Large intestine (tissue), 3 donors: Measurements from ENCODE around the gene LIMK1. TPM values are rescaled to one million over a fixed set of nuclear protein-coding genes. Genes with fewer than 3 reads are reported as not detected.
"Not testable (repeated sequence)": the region's sequence is repeated elsewhere in the genome, so short reads cannot be mapped to it uniquely, and the experiment has no call there.

Source experiments
- DNase-seq, 2 donors: peaks; one replicate each; pipeline versions ENCODE4 v3.0.0 to v3.0.0-alpha.2; 2013
- H3K27ac ChIP-seq: one replicate; pipeline ENCODE4 v1.5.1; 2013; ENCODE audit warnings: low read length
- H3K27me3 ChIP-seq: 2 replicates; pipeline ENCODE4 v1.6.1; 2013; ENCODE audit warnings: low read length; ENCODE audit not compliant: control insufficient read depth, insufficient read depth
- H3K36me3 ChIP-seq: 2 replicates; pipeline ENCODE4 v1.6.1; 2013; ENCODE audit warnings: low read length; ENCODE audit not compliant: control insufficient read depth, insufficient read depth
- H3K4me1 ChIP-seq: one replicate; pipeline ENCODE4 v1.6.1; 2013; ENCODE audit warnings: low read length; ENCODE audit not compliant: control insufficient read depth, insufficient read depth
- H3K4me3 ChIP-seq: one replicate; pipeline ENCODE4 v1.5.1; 2013; ENCODE audit warnings: low read length
- H3K9me3 ChIP-seq: one replicate; pipeline ENCODE4 v1.6.1; 2013; ENCODE audit warnings: mild to moderate bottlenecking, low read depth, low read length, moderate library complexity; ENCODE audit not compliant: control insufficient read depth
- WGBS: methylation state at CpG from one replicate; pipeline ENCODE4 v1.1.5; 2013; ENCODE audit warnings: low lambda C conversion rate; ENCODE audit not compliant: insufficient coverage; 5-methylcytosine and 5-hydroxymethylcytosine counted together
- polyA plus RNA-seq: library from polyadenylated mRNA; unstranded; fragments of 120-200 nt; gene quantifications from one replicate; pipeline ENCODE4 v1.2.1, GENCODE V29; 2013

The LIMK1 gene
- polyA plus RNA-seq, 1 donor = 10.2 TPM

DNA sequence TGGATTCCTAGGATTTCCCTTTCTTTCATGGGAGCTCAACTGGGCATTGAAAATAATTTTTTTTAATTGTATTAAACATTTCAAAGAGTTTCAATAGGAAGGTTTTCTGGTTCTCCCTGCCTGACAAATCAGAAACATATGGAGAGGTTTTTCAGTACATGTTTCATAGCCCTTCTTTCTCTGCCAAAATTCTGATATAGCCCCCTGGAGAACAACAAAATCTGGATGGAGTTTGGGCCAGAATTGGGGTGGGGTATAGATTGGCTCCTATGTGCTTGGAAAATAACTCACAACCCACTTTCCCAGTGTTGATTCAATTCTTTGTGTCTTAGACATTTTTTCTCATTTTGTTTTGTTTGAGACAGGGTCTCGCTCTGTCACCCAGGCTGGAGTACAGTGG is 66.0 kb downstream of the LIMK1 start:
- no peak for DNase-seq
- Histone ChIP-seq H3K27ac (no peak overlapping the region), H3K9me3 (no peaks in the 10 kb centered on the region), H3K27me3 (no peaks in the 10 kb centered on the region), H3K4me3 (no peak overlapping the region), H3K36me3 (no peaks in the 10 kb centered on the region), H3K4me1 (no peaks in the 10 kb centered on the region)
- no CpG with 5 or more reads among the region's 1 CpG for WGBS

DNA sequence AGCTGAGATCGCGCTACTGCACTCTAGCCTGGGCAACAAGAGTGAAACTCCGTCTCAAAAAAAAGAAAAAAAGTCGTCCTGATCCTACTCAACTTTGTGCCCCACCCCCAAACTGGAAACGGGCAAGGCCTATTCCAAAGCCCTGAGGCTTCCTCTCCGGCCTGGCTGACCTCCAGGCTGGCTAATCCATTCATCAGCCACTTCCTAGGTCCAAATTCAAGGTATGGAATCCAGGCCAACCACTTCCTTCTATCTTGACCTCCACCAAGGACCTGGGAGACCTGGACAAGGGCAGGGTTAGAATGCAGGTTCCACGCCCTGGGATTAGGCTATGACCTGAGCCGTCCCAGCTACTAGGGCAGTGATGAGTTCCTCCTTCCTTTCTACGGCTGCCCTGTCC is 70.1 kb downstream of the LIMK1 start:
- no peaks in the 10 kb centered on the region for H3K4me1 ChIP-seq
- no peak overlapping the region for H3K4me3 ChIP-seq
- no peaks in the 10 kb centered on the region for H3K27me3 ChIP-seq
- no peaks in the 10 kb centered on the region for H3K9me3 ChIP-seq
- no peak for DNase-seq
- H3K27ac ChIP-seq = no peak overlapping the region
- H3K36me3 ChIP-seq = no peaks in the 10 kb centered on the region
- no CpG with 5 or more reads among the region's 9 CpGs for WGBS

DNA sequence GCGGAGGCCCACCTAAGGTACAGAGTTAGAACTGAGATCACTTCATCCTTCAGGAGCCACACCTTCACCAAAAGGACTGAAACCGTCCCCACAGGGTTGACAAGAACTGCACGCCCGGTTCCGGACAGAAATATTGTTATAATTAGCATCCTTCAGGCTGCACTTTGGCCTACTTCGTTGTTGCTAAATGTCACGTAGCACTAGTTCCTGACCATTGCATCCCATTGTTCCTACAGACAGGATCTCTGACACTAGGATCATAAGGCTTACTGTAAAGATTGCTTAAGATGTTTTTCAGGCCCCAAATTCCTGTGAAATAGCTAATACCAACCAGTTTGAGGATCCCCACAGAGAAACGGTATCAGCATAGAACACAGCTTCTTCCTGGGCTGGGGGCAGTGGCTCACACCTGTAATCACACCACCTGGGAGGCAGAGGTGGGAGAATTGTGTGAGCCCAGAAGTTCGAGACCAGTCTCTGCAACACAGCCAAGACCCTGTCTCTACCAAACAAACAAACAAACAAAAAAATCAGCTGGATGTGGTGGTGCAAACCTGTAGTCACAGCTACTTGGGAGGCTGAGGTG is 72.3 kb downstream of the LIMK1 start:
- no peaks in the 10 kb centered on the region for H3K9me3 ChIP-seq
- H3K36me3 ChIP-seq = no peaks in the 10 kb centered on the region
- H3K4me1 ChIP-seq = no peaks in the 10 kb centered on the region
- H3K27ac ChIP-seq = no peak overlapping the region
- no peaks in the 10 kb centered on the region for H3K27me3 ChIP-seq
- DNase-seq = no peak
- H3K4me3 ChIP-seq = no peak overlapping the region
- no CpG with 5 or more reads among the region's 9 CpGs for WGBS

DNA sequence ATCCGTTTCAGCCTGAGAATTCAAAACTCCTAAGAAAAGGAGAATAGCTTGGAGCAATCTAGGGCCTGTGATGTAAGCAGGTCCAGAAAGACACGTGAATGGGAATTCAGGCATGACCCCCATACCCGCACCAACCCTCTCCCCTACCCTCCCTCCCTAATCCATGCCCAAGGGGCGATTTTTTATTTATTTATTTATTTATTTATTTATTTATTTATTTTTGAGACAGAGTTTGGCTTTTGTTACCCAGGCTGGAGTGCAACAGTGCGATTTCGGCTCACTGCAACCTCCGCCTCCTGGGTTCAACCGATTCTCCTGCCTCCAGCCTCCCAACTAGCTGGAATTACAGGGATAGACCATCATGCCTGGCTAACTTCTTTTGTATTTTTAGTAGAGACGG is 74.0 kb downstream of the LIMK1 start:
- WGBS = 100% methylated on average over 2 of the region's 9 CpGs
- H3K4me3 ChIP-seq = no peak overlapping the region
- H3K9me3 ChIP-seq = no peaks in the 10 kb centered on the region
- no peak overlapping the region for H3K27ac ChIP-seq
- DNase-seq = no peak
- H3K36me3 ChIP-seq = no peaks in the 10 kb centered on the region
- H3K4me1 ChIP-seq = no peaks in the 10 kb centered on the region
- no peaks in the 10 kb centered on the region for H3K27me3 ChIP-seq

DNA sequence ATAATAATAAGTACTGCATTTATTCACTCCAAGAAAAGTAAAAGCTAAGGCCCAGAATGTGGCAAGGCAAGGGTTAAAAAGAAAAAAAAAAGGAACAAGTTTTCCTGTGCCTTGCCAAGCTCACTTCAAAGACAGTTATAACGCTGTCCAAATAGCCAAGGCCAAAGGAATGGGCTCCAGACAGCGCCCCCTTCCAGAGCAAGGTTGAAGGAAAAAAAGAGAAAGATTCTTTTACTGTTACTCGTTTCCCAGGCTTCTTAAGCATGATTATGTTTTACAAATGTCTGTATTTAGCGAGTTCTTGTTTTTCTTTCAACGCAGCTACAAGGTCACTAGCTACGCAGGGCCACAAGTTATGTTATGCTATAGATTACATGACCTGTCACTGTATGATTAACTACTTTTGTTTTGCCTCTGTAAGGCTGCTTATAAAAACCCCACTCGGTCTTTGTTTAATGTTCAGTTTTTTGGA is 81.4 kb downstream of the LIMK1 start:
- no peak overlapping the region for H3K27ac ChIP-seq
- no peak for DNase-seq
- WGBS = 30% methylated on average over 2 of the region's 7 CpGs

DNA sequence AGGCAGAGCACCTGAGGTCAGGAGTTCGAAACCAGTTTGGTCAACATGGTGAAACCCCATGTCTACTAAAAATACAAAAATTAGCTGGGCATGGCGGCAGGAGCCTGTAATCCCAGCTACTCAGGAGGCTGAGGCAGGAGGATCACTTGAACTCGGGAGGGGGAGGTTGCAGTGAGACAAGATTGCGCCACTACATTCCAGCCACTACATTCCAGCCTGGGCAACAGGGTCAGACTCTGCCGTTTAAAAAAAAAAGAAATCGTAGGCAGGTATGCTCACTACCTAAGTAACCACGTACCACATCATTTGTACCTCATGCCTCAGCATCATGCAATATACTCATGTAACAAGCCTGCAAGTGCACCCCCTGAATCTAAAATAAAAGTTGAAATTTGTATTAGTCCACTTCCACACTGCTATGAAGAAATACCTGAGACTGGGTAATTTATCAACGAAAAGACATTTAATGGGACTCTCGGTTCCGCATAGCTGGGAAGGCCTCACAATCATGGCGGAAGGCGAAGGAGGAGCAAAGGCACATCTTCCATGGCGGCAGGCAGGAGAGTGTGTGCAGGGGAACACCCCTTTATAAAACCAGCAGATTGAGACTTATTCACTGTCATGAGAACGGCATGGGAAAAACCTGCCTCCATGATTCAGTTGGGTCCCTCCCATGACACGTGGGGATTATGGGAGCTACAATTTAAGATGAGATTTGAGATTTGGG is 82.4 kb downstream of the LIMK1 start:
- no peaks in the 10 kb centered on the region for H3K27me3 ChIP-seq
- H3K36me3 ChIP-seq = no peaks in the 10 kb centered on the region

More for the DNA sequence above, 81.4 kb downstream of the LIMK1 start:
- Histone ChIP-seq H3K4me3 (no peak overlapping the region), H3K4me1 (no peaks in the 10 kb centered on the region), H3K9me3 (no peaks in the 10 kb centered on the region), H3K36me3 (no peaks in the 10 kb centered on the region), H3K27me3 (no peaks in the 10 kb centered on the region)

DNA sequence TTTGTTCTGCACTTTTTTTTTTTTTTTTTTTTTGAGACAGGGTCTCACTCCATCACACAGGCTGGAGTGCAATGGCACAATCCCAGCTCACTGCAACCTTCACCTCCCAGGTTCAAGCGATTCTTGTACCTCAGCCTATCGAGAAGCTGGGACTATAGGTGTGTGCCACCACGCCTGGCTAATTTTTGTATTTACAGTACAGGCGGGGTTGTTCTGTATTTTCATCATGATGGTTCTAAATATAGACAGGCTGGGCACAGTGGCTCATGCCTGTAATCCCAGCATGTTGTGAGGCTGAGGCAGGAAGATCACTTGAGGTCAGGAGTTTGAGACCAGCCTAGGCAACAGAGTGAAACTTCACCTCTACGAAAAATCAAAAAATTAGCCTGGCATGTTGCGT is 83.7 kb downstream of the LIMK1 start:
- H3K4me1 ChIP-seq, H3K27ac ChIP-seq: not testable (repeated sequence)
- no CpG with 5 or more reads among the region's 6 CpGs for WGBS

More for the DNA sequence above, 82.4 kb downstream of the LIMK1 start:
- no peaks in the 10 kb centered on the region for H3K4me1 ChIP-seq
- no CpG with 5 or more reads among the region's 15 CpGs for WGBS
- H3K27ac ChIP-seq = no peak overlapping the region
- H3K4me3 ChIP-seq = no peak overlapping the region
- DNase-seq = no peak
- no peaks in the 10 kb centered on the region for H3K9me3 ChIP-seq

More for the DNA sequence above, 83.7 kb downstream of the LIMK1 start:
- H3K27me3 ChIP-seq, DNase-seq, H3K36me3 ChIP-seq, H3K4me3 ChIP-seq, H3K9me3 ChIP-seq: not testable (repeated sequence)

Other genes with a start within 250 kb of the LIMK1 start
- gene METTL27, start 241.3 kb upstream of the LIMK1 start, polyA plus RNA-seq = 7.6 TPM
- 0.10 TPM for gene TMEM270, start 222.6 kb upstream of the LIMK1 start, polyA plus RNA-seq
- gene ELN, start 55.6 kb upstream of the LIMK1 start, polyA plus RNA-seq = 54.4 TPM
- gene EIF4H, start 90.6 kb downstream of the LIMK1 start, polyA plus RNA-seq = 208 TPM
- gene LAT2, start 126.2 kb downstream of the LIMK1 start, polyA plus RNA-seq = 4.0 TPM
- 19.5 TPM for gene RFC2, start 170.6 kb downstream of the LIMK1 start, polyA plus RNA-seq
- 13.6 TPM for gene CLIP2, start 205.6 kb downstream of the LIMK1 start, polyA plus RNA-seq